Tibial nerve (tissue), 4 donors: ENCODE results near the gene CYP4F8. TPM values are rescaled to one million over a fixed set of nuclear protein-coding genes. Genes with fewer than 3 reads are reported as not detected.
"Not testable (repeated sequence)": the region's sequence is repeated elsewhere in the genome, so short reads cannot be mapped to it uniquely, and the experiment has no call there.

ENCODE experiments used
- DNase-seq, 2 donors: peaks; one replicate each; pipeline ENCODE4 v3.0.0-alpha.2; 2019; ENCODE audit warnings: low spot score in 2 of 2
- H3K27ac ChIP-seq, 4 donors: fragments of 200-600 bp; sonication (generic) in 3 of 4; one replicate each; pipeline ENCODE4 v1.5.1; 2017 to 2019; ENCODE audit warnings: mild to moderate bottlenecking in 1 of 4
- H3K27me3 ChIP-seq, 2 donors: fragments of 200-600 bp; sonication (generic) in 1 of 2; one replicate each; pipeline versions ENCODE4 v1.5.1 to v1.6.0; 2017 to 2019
- H3K36me3 ChIP-seq, 3 donors: fragments of 200-600 bp; sonication (generic); one replicate each; pipeline ENCODE4 v1.5.1; 2018 to 2019
- H3K4me1 ChIP-seq, 4 donors: fragments of 200-600 bp; sonication (generic) in 3 of 4; one replicate each; pipeline ENCODE4 v1.5.1; 2017 to 2019
- H3K4me3 ChIP-seq, 4 donors: fragments of 200-600 bp; sonication (generic) in 3 of 4; one replicate each; pipeline ENCODE4 v1.5.1; 2017 to 2019; ENCODE audit warnings: mild to moderate bottlenecking in 1 of 4, moderate library complexity in 1 of 4
- H3K9me3 ChIP-seq, 4 donors: fragments of 200-600 bp; sonication (generic) in 3 of 4; one replicate each; pipeline ENCODE4 v1.5.1; 2017 to 2019
- CTCF ChIP-seq, 5 experiments: fragments of 200-600 bp in 3 of 5; fragments of 450-650 bp in 2 of 5; sonication (generic) in 3 of 5; IDR thresholded peaks; one replicate each; pipeline ENCODE4 v1.5.1; 2016 to 2019; ENCODE audit warnings: antibody characterized with exemption in 5 of 5, mild to moderate bottlenecking in 3 of 5, moderate library complexity in 2 of 5
- EP300 ChIP-seq, 2 donors: sonication (generic); formaldehyde crosslinking; IDR thresholded peaks; one replicate each; pipeline ENCODE4 v1.6.1; 2017; ENCODE audit warnings: antibody characterized with exemption in 2 of 2, mild to moderate bottlenecking in 1 of 2
- POLR2A ChIP-seq, 2 donors: fragments of 450-650 bp; IDR thresholded peaks; one replicate each; pipeline ENCODE4 v1.6.1; 2017; ENCODE audit warnings: antibody characterized with exemption in 2 of 2, mild to moderate bottlenecking in 2 of 2, moderate library complexity in 2 of 2
- WGBS, 2 donors: methylation state at CpG; one replicate each; pipeline ENCODE4 v1.1.5; 2018; 5-methylcytosine and 5-hydroxymethylcytosine counted together
- total RNA-seq, 4 donors: library from RNA; depleted of rRNA; stranded (reverse); fragments of >200 nt; gene quantifications; one replicate each; pipeline ENCODE4 v1.1.0, GENCODE V29; 2016

The CYP4F8 gene
- total RNA-seq, 4 donors from 2014 or later, result not detected

GRCh38 chr19:15644816-15645215, 29.8 kb downstream of the CYP4F8 start:
- H3K4me3 ChIP-seq, result no peak overlapping the region
- TF ChIP-seq EP300 (IDR thresholded peaks at IDR 0.05) (no peak), POLR2A (IDR thresholded peaks at IDR 0.05) (no peak), CTCF (IDR thresholded peaks at IDR 0.05) (no peak)
- no peaks in the 10 kb centered on the region for H3K36me3 ChIP-seq
- no peak overlapping the region for H3K27ac ChIP-seq
- WGBS, 2 donors, result 61 to 70% methylated on average over 3 of the region's 3 CpGs
- no peaks in the 10 kb centered on the region for H3K27me3 ChIP-seq
- DNase-seq, result no peak
- peaks cover 0 to 20% (median 3%) of the 10 kb centered on the region in 4 donors for H3K4me1 ChIP-seq
- no peaks in the 10 kb centered on the region for H3K9me3 ChIP-seq

GRCh38 chr19:15649526-15649925, 34.5 kb downstream of the CYP4F8 start:
- H3K4me1 ChIP-seq, result no peaks in the 10 kb centered on the region
- no peak for DNase-seq
- WGBS, 2 donors, result 63 to 68% methylated on average over 2 of the region's 2 CpGs
- TF ChIP-seq EP300 (IDR thresholded peaks at IDR 0.05), result no peak
- no peak for TF ChIP-seq POLR2A (IDR thresholded peaks at IDR 0.05)
- TF ChIP-seq CTCF (IDR thresholded peaks at IDR 0.05), result no peak
- no peaks in the 10 kb centered on the region for H3K27me3 ChIP-seq
- no peaks in the 10 kb centered on the region for H3K9me3 ChIP-seq
- no peak overlapping the region for H3K27ac ChIP-seq
- H3K4me3 ChIP-seq, result no peak overlapping the region
- no peaks in the 10 kb centered on the region for H3K36me3 ChIP-seq

- H3K36me3 ChIP-seq, H3K4me1 ChIP-seq, H3K4me3 ChIP-seq, DNase-seq, H3K27me3 ChIP-seq, H3K9me3 ChIP-seq, H3K27ac ChIP-seq: not testable (repeated sequence)
Measured at GRCh38 chr19:15650123-15650522, 35.1 kb downstream of the CYP4F8 start.

- Histone ChIP-seq H3K4me3 (no peak overlapping the region), H3K9me3 (no peaks in the 10 kb centered on the region), H3K4me1 (no peaks in the 10 kb centered on the region), H3K27ac (no peak overlapping the region), H3K27me3 (no peaks in the 10 kb centered on the region), H3K36me3 (no peaks in the 10 kb centered on the region)
- DNase-seq, result no peak
- TF ChIP-seq CTCF (IDR thresholded peaks at IDR 0.05) (no peak), EP300 (IDR thresholded peaks at IDR 0.05) (no peak), POLR2A (IDR thresholded peaks at IDR 0.05) (no peak)
- 58 to 93% methylated on average over 3 of the region's 3 CpGs for WGBS, 2 donors
Measured at GRCh38 chr19:15651791-15652190, 36.8 kb downstream of the CYP4F8 start.

GRCh38 chr19:15652559-15653278, 37.7 kb downstream of the CYP4F8 start:
- H3K27me3 ChIP-seq, result no peaks in the 10 kb centered on the region
- no peak for DNase-seq
- WGBS, 2 donors, result 47 to 69% methylated on average over 8 of the region's 8 CpGs
- no peaks in the 10 kb centered on the region for H3K9me3 ChIP-seq
- no peaks in the 10 kb centered on the region for H3K4me1 ChIP-seq
- H3K36me3 ChIP-seq, result no peaks in the 10 kb centered on the region
- TF ChIP-seq EP300 (IDR thresholded peaks at IDR 0.05) (no peak), POLR2A (IDR thresholded peaks at IDR 0.05) (no peak), CTCF (IDR thresholded peaks at IDR 0.05) (no peak)
- H3K4me3 ChIP-seq, result no peak overlapping the region
- no peak overlapping the region for H3K27ac ChIP-seq

- TF ChIP-seq CTCF (IDR thresholded peaks at IDR 0.05) (no peak), EP300 (IDR thresholded peaks at IDR 0.05) (no peak), POLR2A (IDR thresholded peaks at IDR 0.05) (no peak)
- Histone ChIP-seq H3K4me3 (no peak overlapping the region), H3K9me3 (no peaks in the 10 kb centered on the region), H3K27me3 (no peaks in the 10 kb centered on the region), H3K4me1 (no peaks in the 10 kb centered on the region), H3K36me3 (no peaks in the 10 kb centered on the region), H3K27ac (no peak overlapping the region)
- no peak for DNase-seq
Measured at GRCh38 chr19:15656467-15656866, 41.4 kb downstream of the CYP4F8 start.
